Measurements from ENCODE around the gene POTEF.
"Not testable (repeated sequence)": the region's sequence is repeated elsewhere in the genome, so short reads cannot be mapped to it uniquely, and the experiment has no call there.

Gene POTEF

GRCh38 chr2:130129120-130129829 lies at the start of gene POTEF:
TSS of gene POTEF (minus strand) at chr2:130129222. CDS start at chr2:130120515, 8,707 bp downstream.
- not testable (repeated sequence) for DNase-seq

GRCh38 chr2:130174866-130175265 lies 45.8 kb upstream of the POTEF start:
- not testable (repeated sequence) for DNase-seq

- DNase-seq = no peak
Observed at GRCh38 chr2:130169896-130170295, 40.9 kb upstream of the POTEF start.

- not testable (repeated sequence) for DNase-seq
Observed at GRCh38 chr2:130169163-130169562, 40.1 kb upstream of the POTEF start.

- DNase-seq = not testable (repeated sequence)
Observed at GRCh38 chr2:130166611-130167010, 37.6 kb upstream of the POTEF start.

GRCh38 chr2:130165293-130166016 lies 36.4 kb upstream of the POTEF start:
- no peak for DNase-seq

- no peak for DNase-seq
Observed at GRCh38 chr2:130162968-130163367, 33.9 kb upstream of the POTEF start.

GRCh38 chr2:130162486-130162885 lies 33.5 kb upstream of the POTEF start:
- DNase-seq = not testable (repeated sequence)

- DNase-seq = not testable (repeated sequence)
Observed at GRCh38 chr2:130160838-130161705, 32.0 kb upstream of the POTEF start.

GRCh38 chr2:130160131-130160530 lies 31.1 kb upstream of the POTEF start:
- DNase-seq = no peak

GRCh38 chr2:130159376-130159775 lies 30.4 kb upstream of the POTEF start:
- not testable (repeated sequence) for DNase-seq

- DNase-seq = no peak
Observed at GRCh38 chr2:130158631-130159030, 29.6 kb upstream of the POTEF start.

- not testable (repeated sequence) for DNase-seq
Observed at GRCh38 chr2:130157825-130158514, 28.9 kb upstream of the POTEF start.

- DNase-seq = not testable (repeated sequence)
Observed at GRCh38 chr2:130157354-130157753, 28.3 kb upstream of the POTEF start.

- DNase-seq = no peak
Observed at GRCh38 chr2:130156624-130157004, 27.6 kb upstream of the POTEF start.

GRCh38 chr2:130155956-130156623 lies 27.1 kb upstream of the POTEF start:
- not testable (repeated sequence) for DNase-seq

- no peak for DNase-seq
Observed at GRCh38 chr2:130154773-130155765, 26.0 kb upstream of the POTEF start.

GRCh38 chr2:130154423-130154770 lies 25.4 kb upstream of the POTEF start:
- DNase-seq = not testable (repeated sequence)

- DNase-seq = not testable (repeated sequence)
Observed at GRCh38 chr2:130153721-130154422, 24.9 kb upstream of the POTEF start.
